AG09319 (cell line): Measurements from ENCODE around the gene KRT3.
"Not testable (repeated sequence)": the region's sequence is repeated elsewhere in the genome, so short reads cannot be mapped to it uniquely, and the experiment has no call there.

Source experiments
- DNase-seq: peaks from one replicate; pipeline ENCODE4 v3.0.0-alpha.2; 2010; ENCODE audit warnings: low read depth; ENCODE audit errors: extremely low read depth
- TF ChIP-seq, protein P1 (sequence below): IDR thresholded peaks from 2 replicates; pipeline ENCODE4 v1.5.1; 2011; ENCODE audit warnings: low read depth, mild to moderate bottlenecking, inconsistent platforms, low read length, moderate library complexity

KRT3 gene

DNA sequence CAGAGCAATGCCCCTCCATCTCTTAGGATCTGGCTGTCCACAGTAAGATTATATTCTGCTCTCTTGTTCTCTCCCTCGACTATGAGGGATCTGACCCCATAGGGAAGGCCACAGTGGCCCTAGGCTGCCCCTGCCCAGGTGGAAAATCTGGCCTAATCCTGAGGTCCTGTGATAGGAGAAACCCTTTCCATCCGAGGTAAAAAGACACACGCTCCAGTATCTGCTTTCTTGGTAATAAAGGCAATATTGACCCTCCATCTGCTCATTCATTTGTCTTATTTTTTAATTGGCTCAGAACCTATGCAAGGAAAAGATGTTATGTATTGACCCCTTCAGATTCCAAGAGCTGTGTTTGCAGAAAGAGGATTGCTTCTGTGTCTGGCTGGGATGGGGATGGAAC lies 28.5 kb downstream of the KRT3 start:
- TF ChIP-seq, protein P1, sequence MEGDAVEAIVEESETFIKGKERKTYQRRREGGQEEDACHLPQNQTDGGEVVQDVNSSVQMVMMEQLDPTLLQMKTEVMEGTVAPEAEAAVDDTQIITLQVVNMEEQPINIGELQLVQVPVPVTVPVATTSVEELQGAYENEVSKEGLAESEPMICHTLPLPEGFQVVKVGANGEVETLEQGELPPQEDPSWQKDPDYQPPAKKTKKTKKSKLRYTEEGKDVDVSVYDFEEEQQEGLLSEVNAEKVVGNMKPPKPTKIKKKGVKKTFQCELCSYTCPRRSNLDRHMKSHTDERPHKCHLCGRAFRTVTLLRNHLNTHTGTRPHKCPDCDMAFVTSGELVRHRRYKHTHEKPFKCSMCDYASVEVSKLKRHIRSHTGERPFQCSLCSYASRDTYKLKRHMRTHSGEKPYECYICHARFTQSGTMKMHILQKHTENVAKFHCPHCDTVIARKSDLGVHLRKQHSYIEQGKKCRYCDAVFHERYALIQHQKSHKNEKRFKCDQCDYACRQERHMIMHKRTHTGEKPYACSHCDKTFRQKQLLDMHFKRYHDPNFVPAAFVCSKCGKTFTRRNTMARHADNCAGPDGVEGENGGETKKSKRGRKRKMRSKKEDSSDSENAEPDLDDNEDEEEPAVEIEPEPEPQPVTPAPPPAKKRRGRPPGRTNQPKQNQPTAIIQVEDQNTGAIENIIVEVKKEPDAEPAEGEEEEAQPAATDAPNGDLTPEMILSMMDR, result no peak
- DNase-seq, result no peak

DNA sequence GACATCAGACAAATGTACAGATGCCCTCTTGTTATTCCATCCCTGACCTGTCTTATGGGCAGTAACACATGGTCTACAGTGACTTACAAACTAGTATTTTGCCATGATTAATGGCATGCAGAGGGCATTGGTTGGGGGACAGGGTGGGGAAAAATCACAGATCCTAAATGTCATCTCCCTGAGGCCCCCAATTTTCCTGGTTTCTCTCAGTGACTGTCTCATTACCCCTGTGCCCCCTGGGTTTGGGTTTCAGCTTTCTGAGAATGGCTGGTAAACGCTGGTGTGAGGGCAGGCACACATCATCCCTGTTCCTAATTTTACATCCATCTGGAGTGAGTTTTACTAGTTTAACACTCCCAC lies 28.9 kb downstream of the KRT3 start:
- no peak for DNase-seq
- TF ChIP-seq, protein P1, result no peak

- TF ChIP-seq, protein P1, result no peak
- DNase-seq, result no peak
Measured at GRCh38 chr12:52766351-52767019, 29.4 kb downstream of the KRT3 start.

- TF ChIP-seq, protein P1, result no peak
- DNase-seq, result no peak
Measured at GRCh38 chr12:52765702-52766101, 30.2 kb downstream of the KRT3 start.

GRCh38 chr12:52763991-52764390 lies 31.9 kb downstream of the KRT3 start:
- TF ChIP-seq, protein P1, result no peak
- no peak for DNase-seq

DNA sequence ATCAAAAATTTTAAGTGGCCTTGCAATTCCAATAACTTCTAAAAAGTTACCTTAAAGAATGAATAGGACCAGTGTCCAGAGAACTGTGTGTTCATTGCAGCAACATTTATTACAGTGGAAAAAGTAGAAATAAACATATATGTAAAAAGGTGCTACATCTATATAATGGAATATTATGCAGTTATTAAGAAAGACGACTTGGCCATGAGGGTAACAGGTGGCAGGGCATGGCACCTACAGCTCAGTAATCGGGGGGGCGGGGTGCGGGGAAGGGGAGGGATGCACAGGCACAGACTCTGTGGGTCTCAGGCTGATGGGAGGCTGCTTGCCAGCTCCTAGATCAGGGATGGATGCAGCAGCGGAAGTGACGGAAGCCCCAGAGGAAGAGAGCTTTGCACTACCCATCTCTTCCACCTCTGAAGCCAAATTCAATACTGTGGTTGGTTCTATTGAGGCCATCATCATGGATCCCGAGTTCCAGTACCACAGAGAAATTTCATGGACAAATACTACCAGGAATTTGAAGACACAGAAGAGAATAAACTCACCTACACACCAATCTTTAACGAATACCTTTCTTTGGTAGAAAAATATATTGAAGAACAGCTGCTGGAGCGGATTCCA lies 32.8 kb downstream of the KRT3 start:
- TF ChIP-seq, protein P1, result no peak
- DNase-seq, result no peak

- DNase-seq, result no peak
- TF ChIP-seq, protein P1, result no peak
Measured at GRCh38 chr12:52761802-52762201, 34.1 kb downstream of the KRT3 start.

DNA sequence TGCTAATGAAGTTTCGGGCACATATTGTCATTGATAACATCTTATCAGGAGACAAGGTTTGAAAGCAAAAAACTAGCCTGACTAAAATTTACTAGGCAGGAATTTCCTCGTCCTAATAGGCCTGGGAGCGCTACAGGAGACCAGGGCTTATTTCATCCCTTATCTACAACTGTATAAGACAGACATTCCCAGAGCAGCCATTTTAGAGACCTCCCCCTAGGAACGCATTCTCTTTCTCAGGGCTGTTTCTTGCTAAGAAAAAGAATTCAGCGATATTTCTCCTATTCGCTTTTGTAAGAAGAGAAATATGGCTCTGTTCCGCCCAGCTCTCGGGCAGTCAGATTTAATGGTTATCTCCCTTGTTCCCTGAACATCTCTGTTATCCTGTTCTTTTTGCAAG lies 34.7 kb downstream of the KRT3 start:
- not testable (repeated sequence) for DNase-seq
